Tibial nerve (tissue), 4 donors: ENCODE results near the gene CCL23. TPM values are rescaled to one million over a fixed set of nuclear protein-coding genes. Genes with fewer than 3 reads are reported as not detected.

ENCODE experiments used
- DNase-seq, 2 donors: peaks; one replicate each; pipeline ENCODE4 v3.0.0-alpha.2; 2019; ENCODE audit warnings: low spot score in 2 of 2
- H3K27ac ChIP-seq, 4 donors: fragments of 200-600 bp; sonication (generic) in 3 of 4; one replicate each; pipeline ENCODE4 v1.5.1; 2017 to 2019; ENCODE audit warnings: mild to moderate bottlenecking in 1 of 4
- H3K27me3 ChIP-seq, 2 donors: fragments of 200-600 bp; sonication (generic) in 1 of 2; one replicate each; pipeline versions ENCODE4 v1.5.1 to v1.6.0; 2017 to 2019
- H3K36me3 ChIP-seq, 3 donors: fragments of 200-600 bp; sonication (generic); one replicate each; pipeline ENCODE4 v1.5.1; 2018 to 2019
- H3K4me1 ChIP-seq, 4 donors: fragments of 200-600 bp; sonication (generic) in 3 of 4; one replicate each; pipeline ENCODE4 v1.5.1; 2017 to 2019
- H3K4me3 ChIP-seq, 4 donors: fragments of 200-600 bp; sonication (generic) in 3 of 4; one replicate each; pipeline ENCODE4 v1.5.1; 2017 to 2019; ENCODE audit warnings: mild to moderate bottlenecking in 1 of 4, moderate library complexity in 1 of 4
- H3K9me3 ChIP-seq, 4 donors: fragments of 200-600 bp; sonication (generic) in 3 of 4; one replicate each; pipeline ENCODE4 v1.5.1; 2017 to 2019
- EP300 ChIP-seq, 2 donors: sonication (generic); formaldehyde crosslinking; IDR thresholded peaks; one replicate each; pipeline ENCODE4 v1.6.1; 2017; ENCODE audit warnings: antibody characterized with exemption in 2 of 2, mild to moderate bottlenecking in 1 of 2
- POLR2A ChIP-seq, 2 donors: fragments of 450-650 bp; IDR thresholded peaks; one replicate each; pipeline ENCODE4 v1.6.1; 2017; ENCODE audit warnings: antibody characterized with exemption in 2 of 2, mild to moderate bottlenecking in 2 of 2, moderate library complexity in 2 of 2
- WGBS, 2 donors: methylation state at CpG; one replicate each; pipeline ENCODE4 v1.1.5; 2018; 5-methylcytosine and 5-hydroxymethylcytosine counted together
- total RNA-seq, 4 donors: library from RNA; depleted of rRNA; stranded (reverse); fragments of >200 nt; gene quantifications; one replicate each; pipeline ENCODE4 v1.1.0, GENCODE V29; 2016
- TF ChIP-seq, protein P1 (sequence below), 5 experiments: fragments of 200-600 bp in 3 of 5; fragments of 450-650 bp in 2 of 5; sonication (generic) in 3 of 5; IDR thresholded peaks; one replicate each; pipeline ENCODE4 v1.5.1; 2016 to 2019; ENCODE audit warnings: antibody characterized with exemption in 5 of 5, mild to moderate bottlenecking in 3 of 5, moderate library complexity in 2 of 5

Gene CCL23, protein sequence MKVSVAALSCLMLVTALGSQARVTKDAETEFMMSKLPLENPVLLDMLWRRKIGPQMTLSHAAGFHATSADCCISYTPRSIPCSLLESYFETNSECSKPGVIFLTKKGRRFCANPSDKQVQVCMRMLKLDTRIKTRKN
- 10 to 100 TPM in 2 of 4 donors, 1 to 10 TPM in 2; 3.1 to 36.9 (median 15.9) TPM for total RNA-seq

DNA sequence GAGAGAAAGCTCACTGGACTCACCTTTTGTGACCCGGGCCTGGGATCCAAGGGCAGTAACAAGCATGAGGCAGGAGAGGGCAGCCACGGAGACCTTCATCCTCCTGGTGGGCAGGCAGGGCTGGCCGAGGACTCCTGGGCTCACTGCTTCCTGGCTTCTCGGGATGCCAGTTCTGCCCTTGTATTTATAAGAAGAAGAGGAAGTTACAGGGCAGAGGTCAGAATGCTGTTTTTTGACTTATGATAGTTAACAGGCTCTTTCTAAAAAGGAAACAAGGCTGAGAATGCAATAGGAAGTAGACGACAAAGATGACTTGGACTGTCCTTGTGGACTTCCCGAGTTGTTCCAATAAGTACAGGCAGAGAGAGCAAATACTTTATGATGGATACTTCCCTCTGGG, at the start of gene CCL23:
Gene CCL23, minus strand, starts transcription at position 174 of the 400 bp plus-strand sequence. Its CDS starts 75 bp downstream, at position 99.
- Histone ChIP-seq H3K4me1 (no peaks in the 10 kb centered on the region), H3K27ac (no peak within 1 kb of the TSS), H3K36me3 (no peaks in the 10 kb centered on the region), H3K9me3 (peaks cover 0 to 6% (median 0%) of the 10 kb centered on the region in 4 donors), H3K4me3 (no peak within 1 kb of the TSS), H3K27me3 (no peaks in the 10 kb centered on the region)
- TF ChIP-seq, protein P1, sequence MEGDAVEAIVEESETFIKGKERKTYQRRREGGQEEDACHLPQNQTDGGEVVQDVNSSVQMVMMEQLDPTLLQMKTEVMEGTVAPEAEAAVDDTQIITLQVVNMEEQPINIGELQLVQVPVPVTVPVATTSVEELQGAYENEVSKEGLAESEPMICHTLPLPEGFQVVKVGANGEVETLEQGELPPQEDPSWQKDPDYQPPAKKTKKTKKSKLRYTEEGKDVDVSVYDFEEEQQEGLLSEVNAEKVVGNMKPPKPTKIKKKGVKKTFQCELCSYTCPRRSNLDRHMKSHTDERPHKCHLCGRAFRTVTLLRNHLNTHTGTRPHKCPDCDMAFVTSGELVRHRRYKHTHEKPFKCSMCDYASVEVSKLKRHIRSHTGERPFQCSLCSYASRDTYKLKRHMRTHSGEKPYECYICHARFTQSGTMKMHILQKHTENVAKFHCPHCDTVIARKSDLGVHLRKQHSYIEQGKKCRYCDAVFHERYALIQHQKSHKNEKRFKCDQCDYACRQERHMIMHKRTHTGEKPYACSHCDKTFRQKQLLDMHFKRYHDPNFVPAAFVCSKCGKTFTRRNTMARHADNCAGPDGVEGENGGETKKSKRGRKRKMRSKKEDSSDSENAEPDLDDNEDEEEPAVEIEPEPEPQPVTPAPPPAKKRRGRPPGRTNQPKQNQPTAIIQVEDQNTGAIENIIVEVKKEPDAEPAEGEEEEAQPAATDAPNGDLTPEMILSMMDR (IDR thresholded peaks at IDR 0.05): no peak
- TF ChIP-seq EP300 (IDR thresholded peaks at IDR 0.05) (peak in 1 of 2 donors; percentile 18), POLR2A (IDR thresholded peaks at IDR 0.05) (no peak)
- WGBS, 2 donors: 15 to 18% methylated on average over 6 of the region's 6 CpGs
- DNase-seq: no peak

DNA sequence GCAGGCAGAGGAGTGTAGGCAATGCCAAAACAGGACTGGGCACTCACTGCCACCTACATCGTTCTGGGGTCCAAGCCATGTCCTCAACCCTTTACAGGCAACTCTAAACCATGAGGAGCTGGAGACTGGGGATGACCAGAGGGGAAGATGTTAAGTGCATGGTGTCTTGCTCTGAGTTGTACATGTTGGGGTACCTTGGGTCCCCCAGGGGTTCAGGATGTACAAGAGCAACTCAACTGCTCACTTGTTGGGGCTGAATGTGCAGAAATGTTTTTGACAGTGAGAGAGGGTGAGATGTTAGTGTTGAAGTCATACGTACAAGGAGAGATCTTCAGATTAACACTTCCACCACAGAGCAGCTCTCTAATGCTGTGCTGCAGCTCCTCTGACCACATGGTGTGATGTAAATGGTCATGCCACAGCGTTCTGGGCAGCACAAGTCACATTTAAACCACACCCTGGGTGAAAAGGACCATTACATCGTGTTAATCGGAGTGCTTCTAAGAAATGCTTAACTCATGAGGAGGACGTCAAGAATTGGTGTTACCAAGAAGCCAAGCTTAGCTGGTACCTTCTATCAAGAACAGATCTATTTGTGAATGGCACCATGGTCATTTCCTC, 48.7 kb upstream of the CCL23 start:
- 82 to 89% methylated on average over 6 of the region's 6 CpGs for WGBS, 2 donors
- TF ChIP-seq EP300 (IDR thresholded peaks at IDR 0.05) (no peak), POLR2A (IDR thresholded peaks at IDR 0.05) (no peak)
- TF ChIP-seq, protein P1 (IDR thresholded peaks at IDR 0.05): no peak
- Histone ChIP-seq H3K27me3 (no peaks in the 10 kb centered on the region), H3K27ac (no peak overlapping the region), H3K4me3 (no peak overlapping the region), H3K36me3 (no peaks in the 10 kb centered on the region), H3K9me3 (no peaks in the 10 kb centered on the region), H3K4me1 (no peaks in the 10 kb centered on the region)
- no peak for DNase-seq

DNA sequence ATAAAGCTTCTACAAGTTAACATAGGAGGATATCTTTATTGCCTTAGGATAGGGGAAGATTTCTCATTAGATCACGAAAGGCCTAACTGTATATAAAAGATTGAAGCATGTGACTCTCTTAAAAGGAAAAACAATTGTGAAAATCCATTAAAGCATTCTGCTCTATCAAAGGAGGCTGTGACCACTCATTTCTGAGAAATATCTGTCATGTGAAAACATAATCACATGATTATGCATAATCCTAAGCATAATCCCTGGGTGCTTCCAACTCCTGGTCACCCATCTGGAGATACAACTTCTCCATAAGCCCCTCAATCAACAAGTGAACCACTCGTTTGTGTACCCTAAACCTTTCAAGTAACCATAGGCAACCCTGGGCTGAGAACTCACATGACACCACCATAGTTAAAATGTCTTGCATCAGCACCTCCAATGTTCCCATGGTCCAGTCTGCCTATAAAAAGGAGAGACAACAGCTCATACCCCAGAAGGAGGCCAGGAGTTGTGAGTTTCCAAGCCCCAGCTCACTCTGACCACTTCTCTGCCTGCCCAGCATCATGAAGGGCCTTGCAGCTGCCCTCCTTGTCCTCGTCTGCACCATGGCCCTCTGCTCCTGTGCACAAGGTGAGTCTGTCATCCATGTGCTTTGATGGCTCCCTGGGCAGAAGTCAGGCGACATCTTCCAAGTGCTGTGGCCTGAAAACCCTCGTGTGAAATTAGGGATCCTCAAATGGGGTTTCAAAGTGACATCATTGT, 46.2 kb upstream of the CCL23 start, which contains the start of gene CCL18:
Gene CCL18, plus strand, starts transcription at position 487 of the 756 bp plus-strand sequence. Its CDS starts 71 bp downstream, at position 558.
- Histone ChIP-seq H3K36me3 (no peaks in the 10 kb centered on the region), H3K4me1 (no peaks in the 10 kb centered on the region), H3K4me3 (no peak within 1 kb of the TSS), H3K27me3 (no peaks in the 10 kb centered on the region), H3K9me3 (no peaks in the 10 kb centered on the region), H3K27ac (no peak within 1 kb of the TSS)
- DNase-seq: no peak
- WGBS, 2 donors: 60 to 68% methylated on average over 5 of the region's 5 CpGs
- TF ChIP-seq, protein P1 (IDR thresholded peaks at IDR 0.05): no peak
- TF ChIP-seq EP300 (IDR thresholded peaks at IDR 0.05) (no peak), POLR2A (IDR thresholded peaks at IDR 0.05) (no peak)

DNA sequence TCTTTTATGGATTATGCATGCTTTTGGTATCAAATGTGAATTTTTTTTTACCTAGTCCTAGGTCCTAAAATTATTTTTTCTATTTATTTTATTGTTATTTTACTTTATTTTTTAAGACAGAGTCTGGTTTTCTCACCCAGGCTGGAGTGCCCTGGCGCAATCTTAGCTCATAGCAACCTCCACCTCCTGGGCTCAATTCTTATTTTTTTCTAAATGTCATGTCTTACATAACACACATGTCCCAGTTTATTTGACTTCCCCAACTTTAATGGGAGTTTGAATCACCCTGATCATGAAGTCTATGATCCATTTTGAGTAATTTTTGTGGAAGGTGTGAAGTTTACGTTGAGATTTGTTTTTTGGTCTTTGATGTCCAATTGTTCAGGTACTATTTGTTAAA, 43.0 kb upstream of the CCL23 start:
- no peak overlapping the region for H3K4me3 ChIP-seq
- H3K27ac ChIP-seq: no peak overlapping the region
- WGBS, 2 donors: 67 to 92% methylated on average over 2 of the region's 2 CpGs
- no peaks in the 10 kb centered on the region for H3K9me3 ChIP-seq
- no peaks in the 10 kb centered on the region for H3K36me3 ChIP-seq
- TF ChIP-seq POLR2A (IDR thresholded peaks at IDR 0.05) (no peak), EP300 (IDR thresholded peaks at IDR 0.05) (no peak)
- TF ChIP-seq, protein P1 (IDR thresholded peaks at IDR 0.05): no peak
- H3K27me3 ChIP-seq: no peaks in the 10 kb centered on the region
- no peak for DNase-seq
- H3K4me1 ChIP-seq: no peaks in the 10 kb centered on the region

DNA sequence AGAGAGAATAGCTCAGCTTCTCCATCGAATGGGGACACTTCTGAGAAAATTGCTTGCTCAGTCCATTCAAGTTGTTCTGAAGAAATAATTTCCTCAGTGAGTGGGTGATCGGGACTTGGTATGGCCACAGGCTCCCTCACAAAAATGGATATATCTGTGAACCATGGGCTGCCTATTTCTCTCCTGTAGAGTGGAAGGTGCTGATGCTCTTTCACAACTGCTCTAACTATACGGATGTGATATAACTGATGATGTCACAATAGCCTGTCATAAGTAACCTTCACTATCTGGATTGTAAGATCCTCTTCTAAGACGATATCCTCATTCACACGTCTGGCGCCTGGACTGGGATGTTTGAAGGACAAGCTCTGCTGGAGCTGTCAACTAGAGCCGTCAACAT, 41.6 kb upstream of the CCL23 start:
- Histone ChIP-seq H3K9me3 (no peaks in the 10 kb centered on the region), H3K27me3 (no peaks in the 10 kb centered on the region), H3K4me1 (no peaks in the 10 kb centered on the region), H3K36me3 (no peaks in the 10 kb centered on the region), H3K4me3 (no peak overlapping the region), H3K27ac (no peak overlapping the region)
- TF ChIP-seq, protein P1 (IDR thresholded peaks at IDR 0.05): no peak
- no peak for TF ChIP-seq POLR2A (IDR thresholded peaks at IDR 0.05)
- no peak for TF ChIP-seq EP300 (IDR thresholded peaks at IDR 0.05)
- DNase-seq: no peak
- WGBS, 2 donors: 82 to 86% methylated on average over 7 of the region's 7 CpGs
